Thyroid gland (tissue), 4 donors: ENCODE data around the gene PCDHGA9. TPM values are rescaled to one million over a fixed set of nuclear protein-coding genes. Genes with fewer than 3 reads are reported as not detected.
"Not testable (repeated sequence)": the region's sequence is repeated elsewhere in the genome, so short reads cannot be mapped to it uniquely, and the experiment has no call there.

Source experiments
- DNase-seq, 2 donors: peaks; one replicate each; pipeline ENCODE4 v3.0.0-alpha.2; 2019
- H3K27ac ChIP-seq, 3 donors: fragments of 200-600 bp; sonication (generic); 1 replicate in 2 of 3; 2 replicates in 1 of 3; pipeline ENCODE4 v1.5.1; 2016 to 2019; ENCODE audit warnings: mild to moderate bottlenecking in 1 of 3, moderate library complexity in 1 of 3
- H3K27me3 ChIP-seq: fragments of 200-600 bp; sonication (generic); one replicate; pipeline ENCODE4 v1.5.1; 2019
- H3K36me3 ChIP-seq, 2 donors: fragments of 200-600 bp; sonication (generic); one replicate each; pipeline ENCODE4 v1.5.1; 2016 to 2019
- H3K4me1 ChIP-seq, 2 donors: fragments of 200-600 bp; sonication (generic); one replicate each; pipeline ENCODE4 v1.5.1; 2017 to 2019
- H3K4me3 ChIP-seq, 3 donors: fragments of 200-600 bp; sonication (generic); replicated peaks in 1 of 3; 1 replicate in 2 of 3; 2 replicates in 1 of 3; pipeline ENCODE4 v1.5.1; 2016; ENCODE audit warnings: mild to moderate bottlenecking in 1 of 3
- H3K9me3 ChIP-seq: fragments of 200-600 bp; sonication (generic); one replicate; pipeline ENCODE4 v1.5.1; 2017
- POLR2A ChIP-seq, 2 donors: fragments of 450-650 bp; IDR thresholded peaks; one replicate each; pipeline ENCODE4 v1.6.1; 2017; ENCODE audit warnings: antibody characterized with exemption in 2 of 2, mild to moderate bottlenecking in 2 of 2, moderate library complexity in 1 of 2
- WGBS, 2 donors: methylation state at CpG; one replicate each; pipeline ENCODE4 v1.1.5; 2017; 5-methylcytosine and 5-hydroxymethylcytosine counted together
- intact Hi-C: fragments of 100-400 bp; cut with DNase I; formaldehyde crosslinking; loops from one replicate; pipeline ENCODE4 v1.15.1; 2023
- total RNA-seq, 4 donors: library from RNA; depleted of rRNA; stranded (reverse); fragments of >200 nt; gene quantifications; one replicate each; pipeline ENCODE4 v1.2.3, GENCODE V29; 2016
- TF ChIP-seq, protein P1 (sequence below), 6 experiments: fragments of 200-600 bp in 3 of 6; fragments of 450-650 bp in 3 of 6; sonication (generic) in 3 of 6; IDR thresholded peaks; one replicate each; pipeline ENCODE4 v1.5.1; 2016 to 2019; ENCODE audit warnings: antibody characterized with exemption in 6 of 6, mild to moderate bottlenecking in 2 of 6, inconsistent platforms in 1 of 6, moderate library complexity in 1 of 6

PCDHGA9 gene
- total RNA-seq, 4 donors from 2014 or later = 9.7 to 12.1 (median 11.0) TPM

GRCh38 chr5:141427783-141428426 is 25.3 kb downstream of the PCDHGA9 start:
- H3K4me3 ChIP-seq = no peak overlapping the region
- DNase-seq = no peak
- no peaks in the 10 kb centered on the region for H3K27me3 ChIP-seq
- H3K36me3 ChIP-seq = no peaks in the 10 kb centered on the region
- H3K9me3 ChIP-seq = no peaks in the 10 kb centered on the region
- 47 to 52% methylated on average over 26 to 31 of the region's 53 CpGs for WGBS, 2 donors
- H3K4me1 ChIP-seq = no peaks in the 10 kb centered on the region
- no peak overlapping the region for H3K27ac ChIP-seq
- TF ChIP-seq, protein P1, sequence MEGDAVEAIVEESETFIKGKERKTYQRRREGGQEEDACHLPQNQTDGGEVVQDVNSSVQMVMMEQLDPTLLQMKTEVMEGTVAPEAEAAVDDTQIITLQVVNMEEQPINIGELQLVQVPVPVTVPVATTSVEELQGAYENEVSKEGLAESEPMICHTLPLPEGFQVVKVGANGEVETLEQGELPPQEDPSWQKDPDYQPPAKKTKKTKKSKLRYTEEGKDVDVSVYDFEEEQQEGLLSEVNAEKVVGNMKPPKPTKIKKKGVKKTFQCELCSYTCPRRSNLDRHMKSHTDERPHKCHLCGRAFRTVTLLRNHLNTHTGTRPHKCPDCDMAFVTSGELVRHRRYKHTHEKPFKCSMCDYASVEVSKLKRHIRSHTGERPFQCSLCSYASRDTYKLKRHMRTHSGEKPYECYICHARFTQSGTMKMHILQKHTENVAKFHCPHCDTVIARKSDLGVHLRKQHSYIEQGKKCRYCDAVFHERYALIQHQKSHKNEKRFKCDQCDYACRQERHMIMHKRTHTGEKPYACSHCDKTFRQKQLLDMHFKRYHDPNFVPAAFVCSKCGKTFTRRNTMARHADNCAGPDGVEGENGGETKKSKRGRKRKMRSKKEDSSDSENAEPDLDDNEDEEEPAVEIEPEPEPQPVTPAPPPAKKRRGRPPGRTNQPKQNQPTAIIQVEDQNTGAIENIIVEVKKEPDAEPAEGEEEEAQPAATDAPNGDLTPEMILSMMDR (IDR thresholded peaks at IDR 0.05) = no peak
- no peak for TF ChIP-seq POLR2A (IDR thresholded peaks at IDR 0.05)
- intact Hi-C loops = no loop called here

DNA sequence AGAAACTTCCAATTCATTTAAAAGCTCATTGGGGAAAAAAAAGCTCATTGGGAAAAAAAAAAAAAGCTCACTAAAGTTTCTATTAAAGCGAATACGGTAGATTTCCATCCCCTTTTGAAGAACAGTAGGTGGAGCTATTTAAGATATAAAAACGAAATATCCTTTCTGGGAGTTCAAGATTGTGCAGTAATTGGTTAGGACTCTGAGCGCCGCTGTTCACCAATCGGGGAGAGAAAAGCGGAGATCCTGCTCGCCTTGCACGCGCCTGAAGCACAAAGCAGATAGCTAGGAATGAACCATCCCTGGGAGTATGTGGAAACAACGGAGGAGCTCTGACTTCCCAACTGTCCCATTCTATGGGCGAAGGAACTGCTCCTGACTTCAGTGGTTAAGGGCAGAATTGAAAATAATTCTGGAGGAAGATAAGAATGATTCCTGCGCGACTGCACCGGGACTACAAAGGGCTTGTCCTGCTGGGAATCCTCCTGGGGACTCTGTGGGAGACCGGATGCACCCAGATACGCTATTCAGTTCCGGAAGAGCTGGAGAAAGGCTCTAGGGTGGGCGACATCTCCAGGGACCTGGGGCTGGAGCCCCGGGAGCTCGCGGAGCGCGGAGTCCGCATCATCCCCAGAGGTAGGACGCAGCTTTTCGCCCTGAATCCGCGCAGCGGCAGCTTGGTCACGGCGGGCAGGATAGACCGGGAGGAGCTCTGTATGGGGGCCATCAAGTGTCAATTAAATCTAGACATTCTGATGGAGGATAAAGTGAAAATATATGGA is 27.9 kb downstream of the PCDHGA9 start, which contains the start of gene PCDHGA12:
Gene PCDHGA12, plus strand, starts transcription at position 176 of the 782 bp plus-strand sequence. Its CDS starts 253 bp downstream, at position 429.
- no peaks in the 10 kb centered on the region for H3K36me3 ChIP-seq
- H3K27ac ChIP-seq = no peak within 1 kb of the TSS
- TF ChIP-seq, protein P1 (IDR thresholded peaks at IDR 0.05) = peak in 4 of 6 experiments; percentile 26 to 59 (median 43)
- no peak for TF ChIP-seq POLR2A (IDR thresholded peaks at IDR 0.05)
- intact Hi-C loops = no loop called here
- no peak within 1 kb of the TSS for H3K4me3 ChIP-seq
- no peaks in the 10 kb centered on the region for H3K9me3 ChIP-seq
- no peaks in the 10 kb centered on the region for H3K4me1 ChIP-seq
- peak; percentile 59 to 61 for DNase-seq
- no peaks in the 10 kb centered on the region for H3K27me3 ChIP-seq
- WGBS, 2 donors = 14 to 15% methylated on average over 33 of the region's 33 CpGs

- 14 to 16% methylated on average over 36 to 37 of the region's 37 CpGs for WGBS, 2 donors
- H3K36me3 ChIP-seq = no peaks in the 10 kb centered on the region
- no peak for DNase-seq
- no peak overlapping the region for H3K27ac ChIP-seq
- no peak overlapping the region for H3K4me3 ChIP-seq
- TF ChIP-seq, protein P1 (IDR thresholded peaks at IDR 0.05) = no peak
- no peak for TF ChIP-seq POLR2A (IDR thresholded peaks at IDR 0.05)
- H3K27me3 ChIP-seq = no peaks in the 10 kb centered on the region
- H3K9me3 ChIP-seq = no peaks in the 10 kb centered on the region
- H3K4me1 ChIP-seq = no peaks in the 10 kb centered on the region
- intact Hi-C loops = no loop called here
Observed at GRCh38 chr5:141431286-141431685, 28.7 kb downstream of the PCDHGA9 start.

- DNase-seq, H3K9me3 ChIP-seq: not testable (repeated sequence)
Observed at GRCh38 chr5:141432308-141432707, 29.7 kb downstream of the PCDHGA9 start.

DNA sequence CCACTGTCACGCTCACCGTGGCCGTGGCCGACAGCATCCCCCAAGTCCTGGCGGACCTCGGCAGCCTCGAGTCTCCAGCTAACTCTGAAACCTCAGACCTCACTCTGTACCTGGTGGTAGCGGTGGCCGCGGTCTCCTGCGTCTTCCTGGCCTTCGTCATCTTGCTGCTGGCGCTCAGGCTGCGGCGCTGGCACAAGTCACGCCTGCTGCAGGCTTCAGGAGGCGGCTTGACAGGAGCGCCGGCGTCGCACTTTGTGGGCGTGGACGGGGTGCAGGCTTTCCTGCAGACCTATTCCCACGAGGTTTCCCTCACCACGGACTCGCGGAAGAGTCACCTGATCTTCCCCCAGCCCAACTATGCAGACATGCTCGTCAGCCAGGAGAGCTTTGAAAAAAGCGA is 30.1 kb downstream of the PCDHGA9 start:
- intact Hi-C loops, H3K9me3 ChIP-seq, H3K4me1 ChIP-seq, H3K27ac ChIP-seq, H3K27me3 ChIP-seq, H3K36me3 ChIP-seq, DNase-seq, H3K4me3 ChIP-seq: not testable (repeated sequence)
- 26% methylated on average over 8 to 12 of the region's 29 CpGs for WGBS, 2 donors

More at GRCh38 chr5:141432308-141432707, 29.7 kb downstream of the PCDHGA9 start:
- H3K27ac ChIP-seq, H3K36me3 ChIP-seq, H3K27me3 ChIP-seq, H3K4me3 ChIP-seq, intact Hi-C loops, H3K4me1 ChIP-seq: not testable (repeated sequence)
- 23 to 25% methylated on average over 6 to 28 of the region's 38 CpGs for WGBS, 2 donors

- TF ChIP-seq, protein P1 (IDR thresholded peaks at IDR 0.05) = no peak
- no peak for TF ChIP-seq POLR2A (IDR thresholded peaks at IDR 0.05)
- H3K4me1 ChIP-seq = no peaks in the 10 kb centered on the region
- H3K4me3 ChIP-seq = no peak overlapping the region
- intact Hi-C loops = no loop called here
- WGBS, 2 donors = 75 to 90% methylated on average over 2 of the region's 2 CpGs
- no peaks in the 10 kb centered on the region for H3K36me3 ChIP-seq
- no peaks in the 10 kb centered on the region for H3K27me3 ChIP-seq
- no peak for DNase-seq
- H3K27ac ChIP-seq = no peak overlapping the region
- H3K9me3 ChIP-seq = no peaks in the 10 kb centered on the region
Observed at GRCh38 chr5:141434006-141434405, 31.4 kb downstream of the PCDHGA9 start.
